Activated T-cell treated with anti-CD3 and anti-CD28 coated beads, Interleukin-2, amount 50 U/mL, for 1 hour (primary cell): Measurements from ENCODE around the gene CPNE9.

ENCODE experiments used
- DNase-seq: peaks from one replicate; pipeline ENCODE4 v3.0.0-alpha.2; 2020

Gene CPNE9

DNA sequence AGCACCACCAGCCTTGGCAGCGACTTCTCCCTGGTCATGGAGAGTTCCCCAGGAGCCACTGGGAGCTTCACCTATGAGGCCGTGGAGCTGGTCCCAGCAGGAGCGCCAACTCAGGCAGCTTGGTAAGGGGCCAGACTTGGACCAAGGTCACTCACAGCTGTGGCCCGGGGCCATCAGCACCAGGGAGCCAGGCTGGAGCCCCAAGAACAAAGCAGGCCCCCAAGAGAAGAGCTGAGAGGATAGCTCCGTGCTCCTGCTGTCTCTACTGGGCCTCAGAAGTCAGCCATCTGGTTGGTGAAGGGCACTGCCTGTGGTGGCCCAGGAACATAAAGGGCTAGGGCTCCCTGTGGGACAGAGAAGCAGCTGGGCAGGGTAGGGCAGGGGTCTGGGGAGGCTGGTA lies 14.7 kb upstream of the CPNE9 start:
- DNase-seq, result no peak

GRCh38 chr3:9689757-9690156 lies 13.9 kb upstream of the CPNE9 start:
- no peak for DNase-seq

DNA sequence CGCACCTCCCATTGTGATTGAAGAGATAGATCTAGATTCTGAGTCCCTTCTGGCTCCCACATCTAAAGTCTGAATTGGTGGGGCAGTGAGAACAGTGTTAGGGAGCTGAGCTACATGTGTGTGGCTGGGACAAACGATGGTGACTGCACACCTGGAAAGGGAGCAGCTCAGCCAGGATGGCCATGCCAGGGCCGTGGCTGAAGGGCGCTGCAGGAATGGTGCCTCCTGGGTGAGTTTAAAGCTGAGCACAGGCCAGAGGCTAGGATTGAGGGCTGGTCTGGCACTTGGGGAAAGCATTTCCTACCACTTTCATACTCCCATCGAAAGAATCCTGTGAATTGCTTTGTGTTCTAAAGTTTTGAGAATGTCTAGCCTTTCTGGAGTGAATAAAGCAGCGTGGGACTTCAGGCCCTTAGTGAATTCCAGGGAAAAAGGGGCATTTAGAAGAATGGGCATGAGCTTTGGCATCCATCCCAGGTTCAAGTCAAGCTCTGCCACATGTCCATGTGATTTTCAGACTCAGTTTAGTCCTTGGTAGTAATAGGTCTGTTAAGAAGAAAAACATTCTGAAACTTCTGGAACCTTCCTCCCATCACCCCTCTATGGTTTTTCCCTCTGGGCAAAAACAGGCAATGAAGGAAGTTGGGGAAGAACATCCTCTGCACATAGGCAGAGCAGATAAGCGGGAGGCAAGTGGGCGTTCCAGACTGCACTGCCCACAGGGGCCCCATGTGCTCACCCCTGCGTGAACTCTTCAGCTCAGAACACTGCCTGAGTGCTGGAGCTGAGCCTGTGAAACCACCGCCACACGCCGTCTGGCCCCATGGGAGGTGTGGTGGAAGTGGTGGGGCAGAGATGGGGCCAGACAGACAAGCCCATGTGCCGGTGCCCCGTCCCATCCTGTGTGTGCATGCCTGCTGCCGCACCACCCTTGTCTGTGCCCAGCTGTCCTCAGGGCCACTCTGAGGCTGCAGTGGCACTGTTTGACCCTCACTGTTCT lies 12.9 kb upstream of the CPNE9 start:
- no peak for DNase-seq

DNA sequence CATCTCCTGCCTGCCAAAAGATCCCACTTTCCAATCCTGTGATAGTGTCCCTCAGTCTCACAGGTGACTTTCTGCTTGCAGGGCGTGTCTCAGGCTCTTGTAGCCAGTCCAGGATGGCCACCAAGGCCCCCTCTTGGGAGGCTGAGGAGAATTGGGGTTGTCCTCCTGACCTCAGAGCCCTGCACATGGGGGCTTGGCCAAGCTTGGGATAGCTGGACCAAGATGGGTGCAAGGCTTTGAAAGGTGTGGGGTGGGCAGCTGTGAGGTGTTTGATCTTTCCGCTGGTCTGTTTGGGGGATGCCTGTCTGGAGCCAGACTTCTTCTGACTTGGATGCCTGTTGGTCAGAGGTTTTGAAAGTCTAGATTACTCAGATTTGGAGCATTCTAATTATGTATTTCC lies 12.0 kb upstream of the CPNE9 start:
- DNase-seq, result no peak

- no peak for DNase-seq
Observed at GRCh38 chr3:9692416-9692815, 11.2 kb upstream of the CPNE9 start.

DNA sequence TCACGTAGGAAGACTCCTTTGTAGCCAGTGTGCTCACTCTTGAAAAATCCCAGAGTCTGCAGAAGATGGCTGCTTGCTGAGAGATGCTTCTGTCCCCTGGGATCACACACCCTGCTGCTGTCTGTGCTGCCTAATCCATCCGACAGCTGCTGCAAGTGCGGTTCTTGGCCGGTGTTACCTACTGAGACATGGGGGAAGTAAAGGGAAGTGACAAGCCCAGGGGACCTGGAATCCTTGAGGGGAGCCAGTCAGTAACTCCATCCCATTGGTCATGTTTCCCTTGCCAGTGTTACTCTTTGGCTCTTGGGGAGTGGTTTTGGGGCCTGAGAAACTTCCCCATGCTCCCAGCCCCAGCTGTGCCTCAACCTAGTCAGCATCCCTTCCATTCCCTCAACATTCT lies 8.3 kb upstream of the CPNE9 start:
- DNase-seq, result no peak

GRCh38 chr3:9695746-9696145 lies 7.9 kb upstream of the CPNE9 start:
- DNase-seq, result no peak

DNA sequence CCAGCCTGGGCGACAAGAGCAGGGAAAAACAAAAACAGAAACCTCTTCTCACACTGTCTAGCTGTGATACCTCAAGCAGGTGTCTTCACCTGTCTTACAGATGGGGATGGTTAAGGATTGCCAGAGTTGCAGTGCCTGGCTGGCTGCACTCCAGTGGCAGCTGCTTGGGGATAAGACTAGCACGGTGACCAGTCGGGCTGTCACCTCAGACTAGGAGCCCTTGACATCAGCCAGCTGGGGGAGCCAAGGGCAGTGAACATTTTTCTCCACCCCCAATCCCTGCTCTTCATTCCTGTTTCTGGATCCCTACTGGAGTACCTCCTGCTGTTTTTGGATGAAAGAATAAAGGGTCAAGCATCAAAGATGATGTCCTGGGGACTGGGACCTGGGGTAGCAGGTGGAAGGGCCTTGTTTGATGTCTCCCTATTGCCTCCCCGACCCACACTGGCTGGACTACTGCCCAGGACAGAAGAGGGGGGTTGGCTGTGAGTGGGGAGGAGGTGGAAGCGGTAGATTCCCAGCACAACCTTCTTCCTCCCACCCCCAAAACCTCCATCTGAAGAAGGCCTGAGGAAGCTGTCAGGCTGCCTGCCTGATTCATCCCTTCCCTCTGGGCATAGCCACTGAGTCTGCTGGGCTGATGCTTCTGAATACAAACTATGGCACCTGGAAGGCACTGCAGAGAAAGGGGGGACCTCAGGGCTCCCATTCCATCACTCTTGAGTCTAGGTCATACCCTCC lies 7.0 kb upstream of the CPNE9 start:
- DNase-seq, result no peak

GRCh38 chr3:9697892-9698291 lies 5.7 kb upstream of the CPNE9 start:
- no peak for DNase-seq

DNA sequence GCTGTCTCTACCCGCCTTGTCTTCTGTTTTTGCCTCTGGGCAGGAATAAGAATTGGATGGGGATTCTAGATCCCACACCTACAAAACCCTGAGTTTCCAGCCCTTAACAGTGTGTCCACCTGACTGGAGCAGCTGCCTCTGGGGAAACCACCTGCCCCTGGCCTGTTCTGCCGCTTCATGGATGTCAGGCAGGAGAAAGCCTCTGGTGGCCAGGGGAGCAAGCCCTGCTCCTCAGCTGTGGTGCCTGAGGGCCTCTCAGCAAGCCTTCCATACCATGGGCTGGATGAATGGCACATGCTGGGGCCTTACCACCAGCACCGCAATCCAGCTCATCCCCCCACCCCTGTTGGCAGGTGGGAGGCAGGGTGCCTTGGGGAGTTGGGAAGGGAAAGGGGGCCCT lies 5.3 kb upstream of the CPNE9 start:
- no peak for DNase-seq

GRCh38 chr3:9700536-9700935 lies 3.1 kb upstream of the CPNE9 start:
- DNase-seq, result no peak

DNA sequence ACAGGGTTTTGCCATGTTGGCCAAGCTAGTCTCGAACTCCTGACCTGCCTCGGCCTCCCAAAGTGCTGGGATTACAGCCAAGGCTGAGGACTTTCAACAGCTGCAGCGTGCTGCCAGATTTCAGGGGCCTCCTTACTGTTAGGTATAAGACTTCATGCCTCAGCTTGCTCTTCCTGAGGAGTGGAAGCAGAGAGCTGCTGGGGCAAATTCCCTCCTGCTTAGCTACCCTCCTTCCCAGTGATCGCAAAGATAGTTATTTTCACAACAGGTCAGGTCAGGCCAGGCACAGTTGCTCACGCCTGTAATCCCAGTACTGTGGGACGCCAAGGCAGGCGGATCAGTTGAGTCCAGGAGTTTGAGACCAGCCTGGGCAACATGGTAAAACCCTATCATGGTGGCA lies 2.6 kb upstream of the CPNE9 start:
- no peak for DNase-seq

DNA sequence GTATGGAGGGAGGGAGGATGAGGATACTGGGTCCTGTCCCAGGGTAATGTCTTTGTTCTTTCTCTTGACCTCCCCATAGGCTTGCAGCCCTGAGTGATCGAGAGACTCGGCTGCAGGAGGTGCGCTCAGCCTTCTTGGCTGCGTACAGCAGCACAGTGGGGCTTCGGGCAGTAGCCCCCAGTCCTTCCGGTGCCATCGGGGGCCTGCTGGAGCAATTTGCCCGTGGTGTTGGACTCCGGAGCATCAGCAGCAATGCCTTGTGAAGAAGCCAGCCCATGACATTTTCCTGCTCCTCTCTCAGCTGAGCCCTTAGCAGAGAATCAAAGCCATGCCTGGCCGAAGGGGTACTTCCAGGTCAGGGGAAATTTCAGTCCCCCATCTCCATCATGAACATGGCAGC lies 1.9 kb upstream of the CPNE9 start:
- DNase-seq, result no peak

DNA sequence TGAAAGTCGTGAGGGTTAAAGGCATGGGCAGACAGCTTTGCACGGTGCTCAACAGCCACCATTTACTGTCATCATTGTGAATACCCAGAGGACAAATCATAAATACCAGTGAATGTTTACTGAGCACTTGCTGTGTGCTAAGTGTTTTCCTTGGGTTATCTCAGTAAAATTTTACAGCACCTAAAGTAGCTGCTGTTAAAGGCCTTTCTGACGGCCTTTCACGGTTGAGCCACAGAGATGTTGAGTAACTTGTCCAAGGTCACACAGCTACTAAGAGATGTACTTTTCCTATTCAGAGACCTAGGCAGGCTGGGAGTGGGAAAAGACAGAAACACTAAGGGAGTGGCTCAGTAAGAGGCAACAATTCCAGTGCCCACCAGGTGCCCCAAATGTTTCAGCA lies 393 bp upstream of the CPNE9 start:
- DNase-seq, result no peak

DNA sequence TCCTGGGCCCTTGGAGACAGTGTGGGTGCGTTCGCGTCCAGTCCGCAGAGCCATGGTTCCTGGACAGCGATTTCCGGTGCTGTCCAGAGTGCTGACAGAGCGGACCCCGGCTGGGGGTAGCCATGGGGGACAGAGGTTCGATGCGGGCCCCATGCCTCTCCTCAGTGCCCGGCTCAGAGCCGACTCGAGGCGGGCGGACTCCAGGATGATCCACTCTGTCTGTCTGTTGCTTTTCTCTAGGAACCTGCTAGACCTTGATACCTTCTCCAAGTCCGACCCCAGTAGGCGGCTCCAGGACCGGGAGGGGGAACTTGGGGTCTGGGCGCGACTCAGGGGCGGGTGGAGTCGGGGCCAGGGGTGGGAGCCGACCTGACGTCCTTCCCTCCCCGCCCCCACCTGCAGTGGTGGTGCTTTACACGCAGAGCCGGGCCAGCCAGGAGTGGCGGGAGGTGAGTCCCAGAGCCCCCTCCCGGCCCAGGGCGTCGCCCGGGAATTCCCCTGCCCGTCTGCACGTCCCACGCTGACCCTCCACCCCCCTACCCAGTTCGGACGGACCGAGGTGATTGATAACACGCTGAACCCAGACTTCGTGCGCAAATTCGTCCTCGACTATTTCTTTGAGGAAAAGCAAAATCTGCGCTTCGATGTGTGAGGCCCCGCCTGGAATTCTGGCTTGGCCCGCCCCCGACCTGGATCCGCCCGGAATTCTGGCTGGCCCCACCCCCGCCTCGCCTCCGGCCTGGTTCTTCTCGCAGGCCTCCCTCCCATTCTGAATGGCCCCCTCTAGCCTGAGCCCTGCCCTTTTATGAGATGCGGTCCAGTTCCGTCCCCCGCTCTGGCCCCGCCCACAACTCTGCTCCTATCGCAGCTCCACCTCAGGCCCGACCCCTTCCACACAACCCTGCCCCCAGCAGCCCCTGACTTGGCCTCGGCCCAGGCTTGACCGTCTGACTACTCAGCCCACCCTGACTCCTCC lies 1.0 kb downstream of the CPNE9 start:
- no peak for DNase-seq

- no peak for DNase-seq
Observed at GRCh38 chr3:9710174-9710739, 6.6 kb downstream of the CPNE9 start.

- no peak for DNase-seq
Observed at GRCh38 chr3:9712415-9712814, 8.8 kb downstream of the CPNE9 start.

DNA sequence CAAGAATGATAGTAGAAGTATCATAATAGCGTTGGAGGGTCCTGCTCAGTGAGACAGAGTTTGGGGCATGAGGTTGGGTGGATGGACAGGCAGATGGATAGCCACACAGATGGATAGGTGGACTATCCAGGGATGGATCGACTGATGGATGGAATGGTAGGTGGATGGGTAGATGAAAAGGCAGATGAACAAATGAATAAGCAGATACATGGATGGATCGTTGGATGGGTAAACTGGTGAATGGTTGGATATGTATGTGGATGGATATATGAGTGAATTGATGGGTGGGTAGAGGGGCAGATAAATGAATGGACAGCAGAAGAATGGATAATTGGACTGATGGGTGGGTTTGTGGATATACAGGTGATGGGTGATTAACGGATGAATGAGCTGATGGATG lies 9.5 kb downstream of the CPNE9 start:
- no peak for DNase-seq

DNA sequence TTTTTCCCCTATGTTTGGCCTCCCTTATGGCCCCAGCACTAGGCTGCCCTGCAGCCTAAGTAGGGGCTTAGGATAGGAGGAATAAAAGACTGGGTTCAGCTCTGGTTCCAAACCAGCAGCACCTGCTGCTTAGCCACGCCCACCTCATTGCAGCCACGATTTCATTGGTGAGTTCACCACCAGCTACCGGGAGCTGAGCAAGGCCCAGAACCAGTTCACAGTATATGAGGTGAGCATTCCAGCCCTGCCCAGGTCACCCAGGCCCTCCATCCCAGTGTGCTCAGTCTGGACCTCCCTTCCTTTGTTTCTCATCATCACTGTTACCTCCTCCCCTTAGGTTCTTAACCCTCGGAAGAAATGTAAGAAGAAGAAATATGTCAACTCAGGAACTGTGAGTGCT lies 11.5 kb downstream of the CPNE9 start:
- DNase-seq, result no peak

DNA sequence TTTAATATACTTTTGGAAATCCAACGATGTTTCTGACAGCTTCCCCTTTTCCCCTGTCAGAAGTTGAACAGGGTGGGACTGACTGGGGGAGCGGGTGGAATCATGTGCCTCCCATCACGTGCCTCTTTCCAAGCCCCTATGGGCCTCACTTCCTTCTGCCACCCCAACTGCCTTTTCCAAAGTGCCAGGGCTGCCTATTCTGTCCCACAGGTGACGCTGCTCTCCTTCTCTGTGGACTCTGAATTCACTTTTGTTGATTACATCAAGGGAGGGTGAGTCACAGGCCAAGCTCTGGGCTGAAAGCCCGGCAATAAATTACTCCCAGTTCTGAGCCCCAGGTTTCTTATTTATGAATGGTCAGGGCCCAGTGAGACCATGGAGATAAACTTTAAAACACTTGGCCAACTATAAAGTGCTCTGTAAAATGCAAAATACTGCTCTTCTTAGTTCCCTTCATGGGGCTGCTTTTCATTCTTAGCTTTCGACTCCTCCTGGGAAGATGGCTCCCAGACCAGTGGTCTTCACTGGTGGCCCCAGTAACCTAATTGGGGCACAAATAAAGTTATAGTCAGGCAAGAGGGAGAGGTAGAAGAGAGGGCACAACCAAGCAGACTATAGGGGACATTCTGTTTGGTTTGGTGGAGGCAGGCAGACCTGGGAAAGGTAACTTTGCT lies 12.3 kb downstream of the CPNE9 start:
- no peak for DNase-seq

DNA sequence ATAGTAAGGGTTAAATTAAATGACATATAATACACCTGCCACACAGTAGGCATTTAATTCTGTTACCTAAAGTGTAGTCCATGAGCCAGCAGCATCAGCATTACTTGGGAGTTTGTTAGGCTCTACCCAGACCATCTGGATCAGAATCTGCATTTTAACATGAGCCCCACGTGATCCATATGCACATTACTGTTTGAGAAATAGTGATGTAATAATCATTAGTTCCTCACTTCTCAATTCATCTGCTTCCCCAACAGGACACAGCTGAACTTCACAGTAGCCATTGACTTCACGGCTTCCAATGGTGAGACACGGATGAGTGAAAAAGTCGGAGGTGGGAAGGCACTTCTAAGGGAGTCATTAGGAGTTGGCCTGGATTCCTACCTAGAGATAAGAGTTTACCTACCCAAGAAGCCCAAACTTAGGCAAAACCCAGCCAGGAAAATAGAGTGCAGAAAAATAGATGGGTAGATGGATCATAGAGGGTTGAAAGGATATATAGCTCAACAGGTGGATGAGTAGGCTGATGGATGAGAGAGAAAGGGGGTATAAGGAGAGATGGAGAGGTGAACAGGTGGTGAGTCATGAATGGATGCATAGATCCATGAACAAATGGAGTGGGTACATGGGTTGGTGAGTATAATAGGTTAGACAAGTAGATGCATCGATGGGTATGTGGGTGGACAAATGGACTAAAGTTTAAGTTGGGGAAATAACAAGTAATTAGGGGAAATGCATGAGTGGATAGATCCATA lies 13.3 kb downstream of the CPNE9 start:
- no peak for DNase-seq
